Measurements from ENCODE around the gene LIMS1. TPM values are rescaled to one million over a fixed set of nuclear protein-coding genes. Genes with fewer than 3 reads are reported as not detected.

The LIMS1 gene
- total and polyA plus RNA-seq, 2 of the 13 experiments (the other 11 are each of a cell fraction or from before 2014, with no cell fraction given): 38.3 to 49.6 TPM

GRCh38 chr2:108719149-108720044 lies 185.1 kb downstream of the LIMS1 start, which contains the start of gene RANBP2 (continued):
- TF ChIP-seq RAD21 (CRISPR knock-in tag; IDR thresholded peaks at IDR 0.05): no peak
- peak; percentile 51; the same call in 1 of the 2 replicates for TF ChIP-seq ZNF549 (CRISPR knock-in tag; IDR thresholded peaks at IDR 0.05)
- TF ChIP-seq, protein P1, sequence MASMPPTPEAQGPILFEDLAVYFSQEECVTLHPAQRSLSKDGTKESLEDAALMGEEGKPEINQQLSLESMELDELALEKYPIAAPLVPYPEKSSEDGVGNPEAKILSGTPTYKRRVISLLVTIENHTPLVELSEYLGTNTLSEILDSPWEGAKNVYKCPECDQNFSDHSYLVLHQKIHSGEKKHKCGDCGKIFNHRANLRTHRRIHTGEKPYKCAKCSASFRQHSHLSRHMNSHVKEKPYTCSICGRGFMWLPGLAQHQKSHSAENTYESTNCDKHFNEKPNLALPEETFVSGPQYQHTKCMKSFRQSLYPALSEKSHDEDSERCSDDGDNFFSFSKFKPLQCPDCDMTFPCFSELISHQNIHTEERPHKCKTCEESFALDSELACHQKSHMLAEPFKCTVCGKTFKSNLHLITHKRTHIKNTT (CRISPR knock-in tag; IDR thresholded peaks at IDR 0.05): 0 out of 2 replicates have a peak, but pooled peaks have one; percentile 8
- no peak; the same call in 1 of the 2 replicates for TF ChIP-seq ZNF570 (CRISPR knock-in tag; IDR thresholded peaks at IDR 0.05; ENCODE audit: borderline replicate concordance)
- peak; percentile 39; the same call in 1 of the 2 replicates for TF ChIP-seq ZNF24 (IDR thresholded peaks at IDR 0.05)
- TF ChIP-seq, protein P2, sequence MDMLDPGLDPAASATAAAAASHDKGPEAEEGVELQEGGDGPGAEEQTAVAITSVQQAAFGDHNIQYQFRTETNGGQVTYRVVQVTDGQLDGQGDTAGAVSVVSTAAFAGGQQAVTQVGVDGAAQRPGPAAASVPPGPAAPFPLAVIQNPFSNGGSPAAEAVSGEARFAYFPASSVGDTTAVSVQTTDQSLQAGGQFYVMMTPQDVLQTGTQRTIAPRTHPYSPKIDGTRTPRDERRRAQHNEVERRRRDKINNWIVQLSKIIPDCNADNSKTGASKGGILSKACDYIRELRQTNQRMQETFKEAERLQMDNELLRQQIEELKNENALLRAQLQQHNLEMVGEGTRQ (IDR thresholded peaks at IDR 0.05; ENCODE audit: low read depth, low read length): no peak
- TF ChIP-seq, protein P2 (CRISPR knock-in tag; IDR thresholded peaks at IDR 0.05; ENCODE audit: borderline replicate concordance): peak; percentile 21; the same call in 1 of the 2 replicates
- 0 out of 2 replicates have a peak, but pooled peaks have one; percentile 49 for TF ChIP-seq ZKSCAN5 (CRISPR knock-in tag; IDR thresholded peaks at IDR 0.05)
- TF ChIP-seq MXI1 (IDR thresholded peaks at IDR 0.05; ENCODE audit: borderline replicate concordance, low read depth, low read length): peak; percentile 96
- TF ChIP-seq ZNF556 (CRISPR knock-in tag; IDR thresholded peaks at IDR 0.05; ENCODE audit: borderline replicate concordance): peak; percentile 98
- TF ChIP-seq TEAD2 (CRISPR knock-in tag; IDR thresholded peaks at IDR 0.05): peak; percentile 91; the same call in 1 of the 2 replicates
- TF ChIP-seq, protein P3, sequence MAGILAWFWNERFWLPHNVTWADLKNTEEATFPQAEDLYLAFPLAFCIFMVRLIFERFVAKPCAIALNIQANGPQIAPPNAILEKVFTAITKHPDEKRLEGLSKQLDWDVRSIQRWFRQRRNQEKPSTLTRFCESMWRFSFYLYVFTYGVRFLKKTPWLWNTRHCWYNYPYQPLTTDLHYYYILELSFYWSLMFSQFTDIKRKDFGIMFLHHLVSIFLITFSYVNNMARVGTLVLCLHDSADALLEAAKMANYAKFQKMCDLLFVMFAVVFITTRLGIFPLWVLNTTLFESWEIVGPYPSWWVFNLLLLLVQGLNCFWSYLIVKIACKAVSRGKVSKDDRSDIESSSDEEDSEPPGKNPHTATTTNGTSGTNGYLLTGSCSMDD (CRISPR knock-in tag; IDR thresholded peaks at IDR 0.05): peak; percentile 78
- peak; percentile 37 for TF ChIP-seq CTCF (CRISPR knock-in tag; IDR thresholded peaks at IDR 0.05)
- TF ChIP-seq CHCHD3 (CRISPR knock-in tag; IDR thresholded peaks at IDR 0.05): peak; percentile 83
- TF ChIP-seq MBD4 (IDR thresholded peaks at IDR 0.05; ENCODE audit: borderline replicate concordance, low read length): no peak
- no peak for TF ChIP-seq RBM22 (optimal IDR thresholded peaks at IDR 0.05; ENCODE audit: low read length)
- peak; percentile 69; the same call in 1 of the 2 replicates for TF ChIP-seq RARA (CRISPR knock-in tag; IDR thresholded peaks at IDR 0.05)
- TF ChIP-seq ZNF776 (CRISPR knock-in tag; IDR thresholded peaks at IDR 0.05): peak; percentile 96
- TF ChIP-seq, protein P4, sequence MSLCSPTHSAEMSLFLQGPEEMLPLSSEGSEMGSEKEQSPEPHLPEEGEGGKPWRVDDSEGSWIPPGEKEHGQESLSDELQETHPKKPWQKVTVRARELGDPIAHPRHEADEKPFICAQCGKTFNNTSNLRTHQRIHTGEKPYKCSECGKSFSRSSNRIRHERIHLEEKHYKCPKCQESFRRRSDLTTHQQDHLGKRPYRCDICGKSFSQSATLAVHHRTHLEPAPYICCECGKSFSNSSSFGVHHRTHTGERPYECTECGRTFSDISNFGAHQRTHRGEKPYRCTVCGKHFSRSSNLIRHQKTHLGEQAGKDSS (CRISPR knock-in tag; IDR thresholded peaks at IDR 0.05; ENCODE audit: borderline replicate concordance, low read depth): peak; percentile 96
- peak; percentile 75; the same call in 1 of the 2 replicates for TF ChIP-seq FOXP4 (CRISPR knock-in tag; IDR thresholded peaks at IDR 0.05)
